Measurements from ENCODE around the gene SAT2. TPM values are rescaled to one million over a fixed set of nuclear protein-coding genes. Genes with fewer than 3 reads are reported as not detected.
"Not testable (repeated sequence)": the region's sequence is repeated elsewhere in the genome, so short reads cannot be mapped to it uniquely, and the experiment has no call there.

Gene SAT2
- total RNA-seq, 1 donor from 2014 or later, result 34.6 TPM

DNA sequence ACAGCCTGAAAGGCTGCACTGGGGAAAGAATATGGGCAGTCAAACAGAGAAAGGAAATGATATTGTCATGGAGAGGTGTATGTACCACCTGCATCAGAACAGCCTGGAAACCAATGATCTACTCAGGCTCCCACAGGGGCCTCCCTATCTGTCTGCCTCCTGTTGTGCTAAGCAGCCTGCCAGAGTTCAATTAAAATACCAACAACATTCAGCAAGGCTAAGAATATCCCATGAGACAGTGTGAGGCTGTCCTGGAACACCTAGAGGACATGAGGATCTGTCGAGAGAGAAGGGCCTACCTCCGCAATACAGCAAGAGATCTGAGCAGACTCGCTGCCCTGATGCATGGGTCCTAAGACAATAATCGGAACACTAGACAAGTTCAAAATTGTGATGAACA lies 21.3 kb downstream of the SAT2 start:
- Histone ChIP-seq H3F3A (ENCODE audit: low read depth) (no peaks in the 10 kb centered on the region), H3K4me1 (no peaks in the 10 kb centered on the region), H3K27me3 (no peaks in the 10 kb centered on the region), H3K9ac (no peak overlapping the region), H3K9me3 (ENCODE audit: low read depth) (no peaks in the 10 kb centered on the region), H3K36me3 (peaks cover 6% of the 10 kb centered on the region), H3K4me2 (no peak overlapping the region), H3K79me2 (ENCODE audit: low read depth) (peaks cover 54% of the 10 kb centered on the region), H3K27ac (no peak overlapping the region), H3K4me3 (no peak overlapping the region), H2AFZ (replicated peaks) (no peak overlapping the region), H4K20me1 (ENCODE audit: low read depth) (peaks cover 58% of the 10 kb centered on the region)
- Mint-ChIP-seq H3K27me3 (ENCODE audit: insufficient read depth, low read depth) (no peaks in the 10 kb centered on the region), H3K36me3 (peaks cover 44% of the 10 kb centered on the region), H3K9me3 (no peaks in the 10 kb centered on the region), H3K4me1 (peaks cover 10% of the 10 kb centered on the region), H3K27ac (no peak overlapping the region), H3K4me3 (no peak overlapping the region)
- no peak for DNase-seq (ENCODE audit: low spot score)
- no peak for TF ChIP-seq EZH2phosphoT487 (IDR thresholded peaks at IDR 0.05)
- TF ChIP-seq, protein P1, sequence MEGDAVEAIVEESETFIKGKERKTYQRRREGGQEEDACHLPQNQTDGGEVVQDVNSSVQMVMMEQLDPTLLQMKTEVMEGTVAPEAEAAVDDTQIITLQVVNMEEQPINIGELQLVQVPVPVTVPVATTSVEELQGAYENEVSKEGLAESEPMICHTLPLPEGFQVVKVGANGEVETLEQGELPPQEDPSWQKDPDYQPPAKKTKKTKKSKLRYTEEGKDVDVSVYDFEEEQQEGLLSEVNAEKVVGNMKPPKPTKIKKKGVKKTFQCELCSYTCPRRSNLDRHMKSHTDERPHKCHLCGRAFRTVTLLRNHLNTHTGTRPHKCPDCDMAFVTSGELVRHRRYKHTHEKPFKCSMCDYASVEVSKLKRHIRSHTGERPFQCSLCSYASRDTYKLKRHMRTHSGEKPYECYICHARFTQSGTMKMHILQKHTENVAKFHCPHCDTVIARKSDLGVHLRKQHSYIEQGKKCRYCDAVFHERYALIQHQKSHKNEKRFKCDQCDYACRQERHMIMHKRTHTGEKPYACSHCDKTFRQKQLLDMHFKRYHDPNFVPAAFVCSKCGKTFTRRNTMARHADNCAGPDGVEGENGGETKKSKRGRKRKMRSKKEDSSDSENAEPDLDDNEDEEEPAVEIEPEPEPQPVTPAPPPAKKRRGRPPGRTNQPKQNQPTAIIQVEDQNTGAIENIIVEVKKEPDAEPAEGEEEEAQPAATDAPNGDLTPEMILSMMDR (IDR thresholded peaks at IDR 0.05), result no peak
- no peak for TF ChIP-seq EZH2 (IDR thresholded peaks at IDR 0.05)

DNA sequence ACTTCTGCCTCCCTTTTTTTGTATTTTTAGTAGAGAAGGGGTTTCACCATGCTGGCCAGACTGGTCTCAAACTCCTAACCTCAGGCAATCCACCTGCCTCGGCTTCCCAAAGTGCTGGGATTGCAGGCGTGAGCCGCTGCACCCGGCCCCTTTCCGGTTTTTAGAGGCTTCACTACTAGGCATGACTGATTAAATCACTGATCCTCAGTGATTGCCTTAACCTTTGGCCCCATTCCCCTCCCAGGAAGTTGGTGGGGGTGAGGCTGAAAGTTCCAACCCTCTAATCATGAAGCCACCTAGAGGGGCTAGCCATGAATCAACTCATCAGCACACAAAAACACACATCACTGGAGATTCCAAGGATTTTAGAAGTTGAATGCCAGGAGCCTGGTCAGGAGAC lies 30.1 kb downstream of the SAT2 start:
- H3K4me3 ChIP-seq; H3K27ac Mint-ChIP-seq; H3K36me3 ChIP-seq; H3K4me3 Mint-ChIP-seq; DNase-seq (ENCODE audit: low spot score); H3K27ac ChIP-seq; H3K27me3 ChIP-seq; H3K79me2 ChIP-seq (ENCODE audit: low read depth); H3K4me2 ChIP-seq; H4K20me1 ChIP-seq (ENCODE audit: low read depth); H3K27me3 Mint-ChIP-seq (ENCODE audit: insufficient read depth, low read depth); H3K4me1 Mint-ChIP-seq; H2AFZ ChIP-seq (replicated peaks); H3K9ac ChIP-seq; H3K9me3 Mint-ChIP-seq; H3K9me3 ChIP-seq (ENCODE audit: low read depth): not testable (repeated sequence)
- Histone ChIP-seq H3K4me1 (peaks cover 10% of the 10 kb centered on the region), H3F3A (ENCODE audit: low read depth) (peaks cover 22% of the 10 kb centered on the region)
- peaks cover 45% of the 10 kb centered on the region for H3K36me3 Mint-ChIP-seq

DNA sequence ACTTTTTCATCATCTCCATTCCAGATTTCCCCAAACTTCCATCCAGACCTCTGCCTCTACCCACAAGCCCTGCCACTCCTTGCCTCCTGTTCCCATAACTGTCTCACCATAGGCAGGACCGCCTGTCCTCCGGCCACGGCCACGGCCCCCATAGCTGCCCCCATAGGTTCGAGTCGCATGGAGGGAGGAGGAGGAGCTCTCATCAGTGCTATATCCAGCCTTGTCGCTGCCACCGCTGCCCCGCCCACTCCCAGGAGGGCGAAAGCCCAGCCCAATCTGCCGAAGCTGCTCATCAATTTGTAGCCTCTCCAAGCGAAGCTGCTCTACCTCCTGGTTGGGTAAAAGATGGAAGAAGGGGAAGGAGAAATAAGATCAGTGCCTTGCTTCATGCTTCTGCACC lies 34.3 kb downstream of the SAT2 start:
- Mint-ChIP-seq H3K9me3 (no peaks in the 10 kb centered on the region), H3K27ac (peak overlapping the region; percentile 46), H3K27me3 (ENCODE audit: insufficient read depth, low read depth) (peaks cover 12% of the 10 kb centered on the region), H3K4me1 (peaks cover 10% of the 10 kb centered on the region), H3K36me3 (peaks cover 43% of the 10 kb centered on the region), H3K4me3 (peak overlapping the region; percentile 47)
- Histone ChIP-seq H3K36me3 (peaks cover 3% of the 10 kb centered on the region), H3F3A (ENCODE audit: low read depth) (peaks cover 64% of the 10 kb centered on the region), H2AFZ (replicated peaks) (no peak overlapping the region), H3K27ac (peak overlapping the region; percentile 99), H3K4me1 (peaks cover 40% of the 10 kb centered on the region), H3K4me2 (no peak overlapping the region), H3K9ac (no peak overlapping the region), H4K20me1 (ENCODE audit: low read depth) (peaks cover 5% of the 10 kb centered on the region), H3K9me3 (ENCODE audit: low read depth) (no peaks in the 10 kb centered on the region), H3K4me3 (no peak overlapping the region), H3K27me3 (no peaks in the 10 kb centered on the region), H3K79me2 (ENCODE audit: low read depth) (peaks cover 8% of the 10 kb centered on the region)
- TF ChIP-seq, protein P1 (IDR thresholded peaks at IDR 0.05), result no peak
- TF ChIP-seq EZH2 (IDR thresholded peaks at IDR 0.05) (no peak), EZH2phosphoT487 (IDR thresholded peaks at IDR 0.05) (no peak)
- no peak for DNase-seq (ENCODE audit: low spot score)

DNA sequence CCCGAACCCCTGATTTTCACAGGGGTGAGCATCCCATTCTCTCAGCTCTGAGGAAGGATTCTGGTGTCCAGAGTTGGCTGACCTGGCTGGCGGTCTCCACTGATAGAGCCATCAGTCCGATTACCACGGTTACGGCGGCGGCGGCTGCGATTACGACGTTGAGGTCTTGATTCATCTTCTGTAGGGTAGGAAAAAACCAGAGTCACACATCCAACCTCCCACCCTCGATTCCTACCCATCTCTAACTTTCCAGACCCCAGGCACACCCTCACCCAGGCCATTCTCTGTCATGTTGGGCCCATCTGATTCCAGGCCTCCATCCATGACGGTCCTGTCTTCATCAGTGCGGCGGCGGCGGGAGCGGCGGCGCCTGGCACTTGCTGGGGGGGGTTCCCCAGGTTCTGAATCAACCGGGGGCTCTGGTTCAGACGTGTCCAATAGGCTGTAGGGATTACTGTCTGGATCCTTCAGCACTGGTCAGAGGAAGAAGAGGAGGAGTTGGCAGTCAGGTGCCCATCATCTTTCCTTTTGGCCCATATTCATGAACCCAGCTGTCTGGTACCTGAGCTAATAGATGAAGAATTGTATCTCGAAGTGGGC lies 35.1 kb downstream of the SAT2 start:
- no peaks in the 10 kb centered on the region for H3K27me3 ChIP-seq
- Mint-ChIP-seq H3K27ac (no peak overlapping the region), H3K4me1 (peaks cover 10% of the 10 kb centered on the region), H3K27me3 (ENCODE audit: insufficient read depth, low read depth) (peaks cover 14% of the 10 kb centered on the region), H3K9me3 (no peaks in the 10 kb centered on the region), H3K36me3 (peaks cover 42% of the 10 kb centered on the region), H3K4me3 (peak overlapping the region; percentile 13)
- H3K9me3 ChIP-seq (ENCODE audit: low read depth), result no peaks in the 10 kb centered on the region
- peaks cover 64% of the 10 kb centered on the region for H3F3A ChIP-seq (ENCODE audit: low read depth)
- no peak for DNase-seq (ENCODE audit: low spot score)
- H4K20me1 ChIP-seq (ENCODE audit: low read depth), result peaks cover 5% of the 10 kb centered on the region
- H3K4me3 ChIP-seq, result no peak overlapping the region
- TF ChIP-seq, protein P1 (IDR thresholded peaks at IDR 0.05), result no peak
- TF ChIP-seq EZH2phosphoT487 (IDR thresholded peaks at IDR 0.05) (no peak), EZH2 (IDR thresholded peaks at IDR 0.05) (no peak)
- H3K79me2 ChIP-seq (ENCODE audit: low read depth), result peaks cover 8% of the 10 kb centered on the region
- peaks cover 3% of the 10 kb centered on the region for H3K36me3 ChIP-seq
- no peak overlapping the region for H3K9ac ChIP-seq
- H3K4me2 ChIP-seq, result no peak overlapping the region
- no peak overlapping the region for H2AFZ ChIP-seq (replicated peaks)
- H3K27ac ChIP-seq, result peak overlapping the region; percentile 99
- peaks cover 40% of the 10 kb centered on the region for H3K4me1 ChIP-seq

Data from neural progenitor cell (in vitro differentiated cells).